Measurements from ENCODE around the gene MAJIN. TPM values are rescaled to one million over a fixed set of nuclear protein-coding genes. Genes with fewer than 3 reads are reported as not detected.

Gene MAJIN
- total and polyA plus RNA-seq, 7 donors, result 0.25 TPM; not detected in 6

- DNase-seq, result no peak
- Histone ChIP-seq H3K36me3 (peaks cover 18 to 75% (median 59%) of the 10 kb centered on the region in 4 donors), H3K4me1 (peaks cover 0 to 9% (median 0%) of the 10 kb centered on the region in 4 donors), H3K27ac (no peak overlapping the region), H3K27me3 (no peaks in the 10 kb centered on the region), H3K9me3 (no peaks in the 10 kb centered on the region), H3K4me3 (no peak overlapping the region)
- TF ChIP-seq POLR2A (IDR thresholded peaks at IDR 0.05), result no peak
- TF ChIP-seq POLR2AphosphoS5 (IDR thresholded peaks at IDR 0.05), result no peak
- TF ChIP-seq CTCF (IDR thresholded peaks at IDR 0.05), result no peak
- no peak for TF ChIP-seq EP300 (IDR thresholded peaks at IDR 0.05)
- intact Hi-C loops (cut with DNase I), result no loop called here
- 91 to 94% methylated on average over 5 of the region's 5 CpGs for WGBS, 2 donors
Observed at GRCh38 chr11:64932324-64932723, 39.6 kb downstream of the MAJIN start.

- no peak for TF ChIP-seq EP300 (IDR thresholded peaks at IDR 0.05)
- no peak for TF ChIP-seq POLR2A (IDR thresholded peaks at IDR 0.05)
- no peak for TF ChIP-seq POLR2AphosphoS5 (IDR thresholded peaks at IDR 0.05)
- no peak for TF ChIP-seq CTCF (IDR thresholded peaks at IDR 0.05)
- no peak overlapping the region for H3K27ac ChIP-seq
- H3K36me3 ChIP-seq, result peaks cover 18 to 83% (median 65%) of the 10 kb centered on the region in 4 donors
- H3K4me3 ChIP-seq, result no peak overlapping the region
- peaks cover 0 to 12% (median 2%) of the 10 kb centered on the region in 4 donors for H3K4me1 ChIP-seq
- no peak for DNase-seq
- H3K27me3 ChIP-seq, result no peaks in the 10 kb centered on the region
- WGBS, 2 donors, result 95 to 97% methylated on average over 7 of the region's 7 CpGs
- intact Hi-C loops (cut with DNase I), result no loop called here
- H3K9me3 ChIP-seq, result no peaks in the 10 kb centered on the region
Observed at GRCh38 chr11:64931290-64931689, 40.6 kb downstream of the MAJIN start.

GRCh38 chr11:64930340-64930739, 41.6 kb downstream of the MAJIN start:
- Histone ChIP-seq H3K36me3 (peaks cover 18 to 83% (median 65%) of the 10 kb centered on the region in 4 donors), H3K4me3 (no peak overlapping the region), H3K9me3 (no peaks in the 10 kb centered on the region), H3K27me3 (no peaks in the 10 kb centered on the region), H3K4me1 (peaks cover 0 to 16% (median 11%) of the 10 kb centered on the region in 4 donors), H3K27ac (no peak overlapping the region)
- no peak for DNase-seq
- WGBS, 2 donors, result 96 to 98% methylated on average over 6 of the region's 6 CpGs
- intact Hi-C loops (cut with DNase I), result no loop called here
- TF ChIP-seq CTCF (IDR thresholded peaks at IDR 0.05) (no peak), POLR2AphosphoS5 (IDR thresholded peaks at IDR 0.05) (no peak), EP300 (IDR thresholded peaks at IDR 0.05) (no peak), POLR2A (IDR thresholded peaks at IDR 0.05) (no peak)

GRCh38 chr11:64929625-64930024, 42.3 kb downstream of the MAJIN start:
- no peak for DNase-seq
- H3K4me1 ChIP-seq, result peaks cover 0 to 15% (median 14%) of the 10 kb centered on the region in 4 donors
- intact Hi-C loops (cut with DNase I), result no loop called here
- 95 to 97% methylated on average over 7 of the region's 7 CpGs for WGBS, 2 donors
- H3K9me3 ChIP-seq, result no peaks in the 10 kb centered on the region
- H3K27me3 ChIP-seq, result no peaks in the 10 kb centered on the region
- no peak overlapping the region for H3K4me3 ChIP-seq
- H3K27ac ChIP-seq, result no peak overlapping the region
- TF ChIP-seq POLR2AphosphoS5 (IDR thresholded peaks at IDR 0.05) (no peak), EP300 (IDR thresholded peaks at IDR 0.05) (no peak), CTCF (IDR thresholded peaks at IDR 0.05) (no peak), POLR2A (IDR thresholded peaks at IDR 0.05) (no peak)
- H3K36me3 ChIP-seq, result peaks cover 18 to 77% (median 65%) of the 10 kb centered on the region in 4 donors

- Histone ChIP-seq H3K4me3 (no peak overlapping the region), H3K9me3 (no peaks in the 10 kb centered on the region), H3K4me1 (peaks cover 0 to 15% (median 14%) of the 10 kb centered on the region in 4 donors), H3K36me3 (peaks cover 18 to 71% (median 63%) of the 10 kb centered on the region in 4 donors), H3K27me3 (no peaks in the 10 kb centered on the region), H3K27ac (no peak overlapping the region)
- TF ChIP-seq CTCF (IDR thresholded peaks at IDR 0.05) (no peak), POLR2AphosphoS5 (IDR thresholded peaks at IDR 0.05) (no peak), POLR2A (IDR thresholded peaks at IDR 0.05) (no peak), EP300 (IDR thresholded peaks at IDR 0.05) (no peak)
- WGBS, 2 donors, result 95 to 98% methylated on average over 2 of the region's 2 CpGs
- no peak for DNase-seq
- intact Hi-C loops (cut with DNase I), result no loop called here
Observed at GRCh38 chr11:64928957-64929356, 43.0 kb downstream of the MAJIN start.
